Panc1 (cell line): ENCODE data around the gene MAGI1. TPM values are rescaled to one million over a fixed set of nuclear protein-coding genes. Genes with fewer than 3 reads are reported as not detected.

Experiments
- ATAC-seq: fragments of 200-7000 bp; cut with Tn5 transposase; 2 replicates; pipeline ENCODE4 v1.9.1; 2020; ENCODE audit warnings: mild to moderate bottlenecking, moderate library complexity
- BruUV-seq: library from RNA; stranded (reverse); fragments of 400-500 nt; replicated peaks from 2 replicates; lab custom pipeline; 2021; lab: Mats Ljungman, UMichigan
- CTCF ChIA-PET: fragments of 300-600 bp; sonication (Branson Sonifier 250); formaldehyde crosslinking; loops from one replicate; lab custom pipeline; 2022; ENCODE audit warnings: antibody characterized with exemption; lab: Charles Lee
- POLR2A ChIA-PET: fragments of 300-600 bp; sonication (Branson Sonifier 250); formaldehyde crosslinking; loops from one replicate; lab custom pipeline; 2022; ENCODE audit warnings: antibody characterized with exemption; lab: Charles Lee
- DNase-seq: peaks from one replicate; pipeline ENCODE4 v3.0.0-alpha.2; 2010; ENCODE audit warnings: low read depth, low spot score
- H3K27ac ChIP-seq: 2 replicates; pipeline ENCODE4 v1.5.1; 2011; ENCODE audit warnings: mild to moderate bottlenecking, low read length, inconsistent platforms
- H3K27me3 ChIP-seq: fragments of 200-500 bp; sonication (Bioruptor generic); 2 replicates; pipeline ENCODE4 v1.6.0; 2014; ENCODE audit warnings: low read length, inconsistent platforms; ENCODE audit not compliant: control insufficient read depth, insufficient read depth
- H3K36me3 ChIP-seq: fragments of 200-500 bp; sonication (Bioruptor generic); 2 replicates; pipeline ENCODE4 v1.5.1; 2014; ENCODE audit warnings: inconsistent platforms, mild to moderate bottlenecking, low read length, moderate library complexity; ENCODE audit not compliant: control insufficient read depth, insufficient read depth
- H3K4me1 ChIP-seq: 2 replicates; pipeline ENCODE4 v1.5.1; 2011; ENCODE audit warnings: inconsistent platforms, mild to moderate bottlenecking, low read length, moderate library complexity; ENCODE audit not compliant: control insufficient read depth, insufficient read depth
- H3K4me3 ChIP-seq, 2 experiments: 2 replicates each; pipeline ENCODE4 v1.5.1; 2011 to 2012; ENCODE audit warnings: low read depth in 2 of 2, low read length in 2 of 2, mild to moderate bottlenecking in 2 of 2, inconsistent platforms in 1 of 2, moderate library complexity in 1 of 2
- H3K9me3 ChIP-seq: fragments of 200-500 bp; sonication (Bioruptor generic); 2 replicates; pipeline ENCODE4 v1.5.1; 2014; ENCODE audit warnings: low read depth, mild to moderate bottlenecking, inconsistent platforms, low read length, moderate library complexity; ENCODE audit not compliant: control insufficient read depth, insufficient read depth
- CTCF ChIP-seq: fragments of 450-650 bp; IDR thresholded peaks from 2 replicates; pipeline ENCODE4 v1.5.1; 2017; ENCODE audit warnings: mild to moderate bottlenecking
- POLR2AphosphoS5 ChIP-seq: IDR thresholded peaks from 2 replicates; pipeline ENCODE4 v1.6.1; 2012; ENCODE audit warnings: mild to moderate bottlenecking, low read depth, low read length, moderate library complexity
- REST ChIP-seq, 2 experiments: IDR thresholded peaks; 2 replicates each; pipeline ENCODE4 v1.6.1; 2011 to 2012; ENCODE audit warnings: low read depth in 2 of 2, control low read depth in 1 of 2, low read length in 1 of 2, mild to moderate bottlenecking in 1 of 2, moderate library complexity in 1 of 2; ENCODE audit not compliant: insufficient read depth in 1 of 2
- SIN3A ChIP-seq: IDR thresholded peaks from 2 replicates; pipeline ENCODE4 v1.6.1; 2012; ENCODE audit warnings: low read depth, mild to moderate bottlenecking, low read length, moderate library complexity, borderline replicate concordance; ENCODE audit not compliant: insufficient read depth
- TCF7L2 ChIP-seq: IDR thresholded peaks from 2 replicates; pipeline ENCODE4 v1.6.1; 2011; ENCODE audit warnings: mild to moderate bottlenecking, low read depth, low read length, inconsistent platforms
- in situ Hi-C: cut with HindIII; loops from 2 replicates; pipeline ENCODE4 v1.10.0; 2016; ENCODE audit warnings: low sequenced_read_pairs, low pct_unique_long_range_greater_than_20kb
- intact Hi-C: fragments of 100-400 bp; cut with micrococcal nuclease; formaldehyde crosslinking; loops from one replicate; pipeline ENCODE4 v1.10.0; 2022; ENCODE audit not compliant: unreplicated experiment
- total RNA-seq: library from RNA; stranded (reverse); gene quantifications from one replicate; pipeline ENCODE4 v1.2.1, GENCODE V29; 2021; ENCODE audit not compliant: unreplicated experiment

MAGI1 gene
- total RNA-seq, 1 experiment from 2014 or later: 9.5 TPM

GRCh38 chr3:65914740-65915367 lies 123.9 kb downstream of the MAGI1 start:
- intact Hi-C loops (no loop called here), in situ Hi-C loops (no loop called here)
- DNase-seq (no peak), ATAC-seq (no peak)
- Histone ChIP-seq H3K4me3 (no peak overlapping the region), H3K27me3 (no peaks in the 10 kb centered on the region), H3K4me1 (no peaks in the 10 kb centered on the region), H3K9me3 (no peaks in the 10 kb centered on the region), H3K36me3 (no peaks in the 10 kb centered on the region), H3K27ac (no peak overlapping the region)
- TF ChIP-seq CTCF (no peak; the same call in 1 of the 2 replicates), SIN3A (no peak)
- CTCF ChIA-PET: interaction anchor here (1.0 kb wide), 1 partner anchor 33 kb away, joined by 3 read pairs; no protein-coding TSS in a partner anchor
- no TSS peak for BruUV-seq
- POLR2A ChIA-PET: no interaction called here

- in situ Hi-C loops (no loop called here), intact Hi-C loops (no loop called here)
- ChIA-PET POLR2A (no interaction called here), CTCF (interaction anchor here (1.0 kb wide), 1 partner anchor 32 kb away, joined by 3 read pairs; no protein-coding TSS in a partner anchor)
- no peak for DNase-seq
- no peak for TF ChIP-seq REST (IDR thresholded peaks at IDR 0.05; ENCODE audit: insufficient read depth in 1 of 2, low read depth in 2 of 2, low read length in 1 of 2)
- TF ChIP-seq TCF7L2: no peak
- TF ChIP-seq CTCF: peak; percentile 21; the same call in 1 of the 2 replicates
- TF ChIP-seq POLR2AphosphoS5: no peak
- no peak for TF ChIP-seq SIN3A
- H3K27me3 ChIP-seq: no peaks in the 10 kb centered on the region
- H3K9me3 ChIP-seq: no peaks in the 10 kb centered on the region
- BruUV-seq: no TSS peak
- ATAC-seq: no peak
- H3K4me3 ChIP-seq: no peak overlapping the region
- H3K27ac ChIP-seq: no peak overlapping the region
- no peaks in the 10 kb centered on the region for H3K4me1 ChIP-seq
- no peaks in the 10 kb centered on the region for H3K36me3 ChIP-seq
These were observed 124.5 kb downstream of the MAGI1 start for GRCh38 chr3:65914032-65914739.
